DND-41 (cell line): Measurements from ENCODE around the gene RGS6.
A peak's percentile ranks its signal among the peaks of the same experiment; 100 is the strongest.

Experiments
- ATAC-seq: fragments of 200-7000 bp; cut with Tn5 transposase; 3 replicates; pipeline ENCODE4 v1.9.1; 2021; ENCODE audit warnings: low read depth; ENCODE audit not compliant: insufficient read depth
- DNase-seq: peaks from one replicate; pipeline ENCODE4 v3.0.0-alpha.2; 2020
- H2AFZ ChIP-seq: 2 replicates; pipeline ENCODE4 v1.6.0; 2012; ENCODE audit warnings: low read depth, low read length
- H3K27ac ChIP-seq: 2 replicates; pipeline ENCODE4 v1.5.1; 2012; ENCODE audit warnings: low read length, inconsistent platforms
- H3K27me3 ChIP-seq: fragments of 200-600 bp; sonication (generic); 2 replicates; pipeline ENCODE4 v1.6.0; 2012; ENCODE audit warnings: low read length, mild to moderate bottlenecking, inconsistent platforms; ENCODE audit not compliant: insufficient read depth, poor library complexity
- H3K36me3 ChIP-seq: 2 replicates; pipeline ENCODE4 v1.5.1; 2012; ENCODE audit warnings: low read length, inconsistent platforms; ENCODE audit not compliant: insufficient read depth
- H3K4me1 ChIP-seq: 2 replicates; pipeline ENCODE4 v1.5.1; 2012; ENCODE audit warnings: mild to moderate bottlenecking, low read length; ENCODE audit not compliant: insufficient read depth
- H3K4me2 ChIP-seq: 2 replicates; pipeline ENCODE4 v1.6.0; 2012; ENCODE audit warnings: mild to moderate bottlenecking, moderate library complexity, low read length, inconsistent platforms; ENCODE audit not compliant: insufficient read depth
- H3K4me3 ChIP-seq, 2 experiments: fragments of 200-600 bp in 1 of 2; shearing (Covaris generic) in 1 of 2; 2 replicates each; pipeline ENCODE4 v1.5.1; 2012 to 2016; ENCODE audit warnings: inconsistent platforms in 2 of 2, low read length in 2 of 2, mild to moderate bottlenecking in 2 of 2, low read depth in 1 of 2, moderate library complexity in 1 of 2
- H3K79me2 ChIP-seq: 2 replicates; pipeline ENCODE4 v1.6.0; 2012; ENCODE audit warnings: low read length, inconsistent platforms; ENCODE audit not compliant: insufficient read depth
- H3K9ac ChIP-seq: 2 replicates; pipeline ENCODE4 v1.6.0; 2012; ENCODE audit warnings: low read depth, mild to moderate bottlenecking, inconsistent platforms, low read length, moderate library complexity
- H3K9me3 ChIP-seq: 2 replicates; pipeline ENCODE4 v1.5.1; 2012; ENCODE audit warnings: low read length, moderate library complexity, mild to moderate bottlenecking, inconsistent platforms; ENCODE audit not compliant: insufficient read depth, severe bottlenecking
- H4K20me1 ChIP-seq: 2 replicates; pipeline ENCODE4 v1.6.0; 2012; ENCODE audit warnings: low read length; ENCODE audit not compliant: insufficient read depth
- CTCF ChIP-seq: IDR thresholded peaks from 2 replicates; pipeline ENCODE4 v1.5.1; 2012; ENCODE audit warnings: borderline replicate concordance, low read length, moderate library complexity, mild to moderate bottlenecking; ENCODE audit not compliant: poor library complexity, severe bottlenecking; ENCODE audit errors: extremely low read depth
- EZH2 ChIP-seq: IDR thresholded peaks from 3 replicates; pipeline ENCODE4 v1.6.1; 2012; ENCODE audit warnings: borderline replicate concordance, low read depth, mild to moderate bottlenecking, moderate library complexity, low read length, inconsistent platforms; ENCODE audit not compliant: severe bottlenecking

Gene RGS6

GRCh38 chr14:72098210-72098609 lies 166.0 kb downstream of the RGS6 start:
- Histone ChIP-seq H3K79me2 (no peaks in the 10 kb centered on the region), H3K4me3 (no peak overlapping the region), H3K9me3 (no peaks in the 10 kb centered on the region), H3K4me1 (no peaks in the 10 kb centered on the region), H2AFZ (no peak overlapping the region), H3K27ac (no peak overlapping the region), H3K9ac (no peak overlapping the region), H3K27me3 (peaks cover 29% of the 10 kb centered on the region), H4K20me1 (no peaks in the 10 kb centered on the region), H3K4me2 (no peak overlapping the region), H3K36me3 (no peaks in the 10 kb centered on the region)
- ATAC-seq: no peak
- TF ChIP-seq EZH2 (no peak), CTCF (no peak)
- DNase-seq: no peak

GRCh38 chr14:72099566-72099965 lies 167.3 kb downstream of the RGS6 start:
- no peak overlapping the region for H3K9ac ChIP-seq
- TF ChIP-seq EZH2: no peak
- TF ChIP-seq CTCF: no peak
- H3K4me1 ChIP-seq: no peaks in the 10 kb centered on the region
- H3K4me3 ChIP-seq: no peak overlapping the region
- H3K79me2 ChIP-seq: no peaks in the 10 kb centered on the region
- H3K9me3 ChIP-seq: no peaks in the 10 kb centered on the region
- H3K27ac ChIP-seq: no peak overlapping the region
- H3K4me2 ChIP-seq: no peak overlapping the region
- no peaks in the 10 kb centered on the region for H4K20me1 ChIP-seq
- peaks cover 28% of the 10 kb centered on the region for H3K27me3 ChIP-seq
- no peaks in the 10 kb centered on the region for H3K36me3 ChIP-seq
- ATAC-seq: no peak
- H2AFZ ChIP-seq: no peak overlapping the region
- no peak for DNase-seq

GRCh38 chr14:72104011-72104613 lies 171.9 kb downstream of the RGS6 start:
- no peak overlapping the region for H3K4me3 ChIP-seq
- no peaks in the 10 kb centered on the region for H3K9me3 ChIP-seq
- DNase-seq (peak; percentile 40), ATAC-seq (peak; percentile 58; the same call in 1 of the 3 replicates)
- TF ChIP-seq CTCF: peak; percentile 60
- no peak for TF ChIP-seq EZH2
- H3K79me2 ChIP-seq: no peaks in the 10 kb centered on the region
- H4K20me1 ChIP-seq: no peaks in the 10 kb centered on the region
- no peaks in the 10 kb centered on the region for H3K36me3 ChIP-seq
- no peaks in the 10 kb centered on the region for H3K4me1 ChIP-seq
- H3K27me3 ChIP-seq: peaks cover 22% of the 10 kb centered on the region
- H3K9ac ChIP-seq: no peak overlapping the region
- no peak overlapping the region for H3K4me2 ChIP-seq
- no peak overlapping the region for H2AFZ ChIP-seq
- H3K27ac ChIP-seq: no peak overlapping the region

- DNase-seq (no peak), ATAC-seq (no peak)
- TF ChIP-seq CTCF: no peak
- no peak for TF ChIP-seq EZH2
- no peaks in the 10 kb centered on the region for H3K79me2 ChIP-seq
- peaks cover 16% of the 10 kb centered on the region for H3K27me3 ChIP-seq
- no peaks in the 10 kb centered on the region for H4K20me1 ChIP-seq
- H3K36me3 ChIP-seq: no peaks in the 10 kb centered on the region
- no peak overlapping the region for H3K4me3 ChIP-seq
- H3K4me2 ChIP-seq: no peak overlapping the region
- no peak overlapping the region for H2AFZ ChIP-seq
- H3K9me3 ChIP-seq: no peaks in the 10 kb centered on the region
- no peak overlapping the region for H3K9ac ChIP-seq
- no peaks in the 10 kb centered on the region for H3K4me1 ChIP-seq
- no peak overlapping the region for H3K27ac ChIP-seq
Observed at GRCh38 chr14:72111911-72112310, 179.7 kb downstream of the RGS6 start.
